CD1c-positive myeloid dendritic cell (primary cell): Measurements from ENCODE around the gene DPEP2NB.
A peak's percentile ranks its signal among the peaks of the same experiment; 100 is the strongest.
"Not testable (repeated sequence)": the region's sequence is repeated elsewhere in the genome, so short reads cannot be mapped to it uniquely, and the experiment has no call there.

Source experiments
- DNase-seq: peaks from one replicate; pipeline ENCODE4 v3.0.0-alpha.2; 2016; ENCODE audit errors: extremely low spot score

The DPEP2NB gene

GRCh38 chr16:68015681-68016080, at the start of gene DPEP2NB:
TSS of gene DPEP2NB (minus strand) at chr16:68015911. CDS start at chr16:68015770, 141 bp downstream.
- no peak for DNase-seq

GRCh38 chr16:68064791-68065365, 49.2 kb upstream of the DPEP2NB start:
- DNase-seq, result peak; percentile 73

DNA sequence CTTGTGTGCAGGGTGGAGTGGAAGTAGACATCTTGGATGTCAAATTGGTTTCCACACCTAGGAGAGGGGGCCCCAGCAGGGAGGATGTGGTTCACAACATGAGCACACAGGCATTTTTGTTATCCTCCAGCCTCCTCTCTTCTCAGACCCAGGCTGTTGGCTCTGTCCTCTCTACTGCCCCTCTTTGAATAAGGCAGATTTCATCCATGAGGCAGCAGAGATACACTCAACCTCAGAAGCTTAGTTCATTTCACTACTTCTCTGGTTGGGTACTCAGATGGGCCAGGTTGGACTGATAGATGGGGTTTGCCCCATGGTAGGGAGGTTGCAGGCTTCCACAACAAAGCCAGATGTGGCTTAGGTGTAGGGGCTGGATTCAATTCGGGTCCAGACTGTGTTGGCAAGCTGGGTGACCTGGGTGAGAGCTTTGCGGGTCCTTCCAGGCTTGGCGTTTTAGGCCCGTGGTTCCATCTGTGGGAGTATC, 47.2 kb upstream of the DPEP2NB start:
- no peak for DNase-seq

DNA sequence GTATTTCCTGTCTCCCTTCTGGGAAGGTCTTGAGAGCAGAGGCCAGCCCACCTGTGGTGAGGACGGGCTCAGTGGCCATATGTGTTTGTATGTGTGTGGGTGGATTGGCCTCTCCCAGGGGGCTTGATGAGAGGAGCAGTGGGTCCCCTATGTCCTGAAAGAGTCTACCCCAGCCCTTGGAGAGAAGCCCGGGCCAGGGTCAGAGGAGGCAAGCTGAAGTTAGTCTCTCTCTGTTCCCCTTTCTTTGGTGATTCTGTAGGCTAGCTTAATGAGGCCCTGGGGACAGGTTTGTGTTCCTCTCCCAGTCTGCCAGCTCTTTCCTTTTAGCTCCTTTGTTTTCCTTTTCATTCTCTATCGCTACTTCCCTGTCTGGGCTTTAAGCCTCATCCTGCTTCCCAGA, 45.7 kb upstream of the DPEP2NB start:
- DNase-seq, result peak; percentile 30

- no peak for DNase-seq
These were observed 44.1 kb upstream of the DPEP2NB start for GRCh38 chr16:68059804-68060203.

- no peak for DNase-seq
These were observed 39.7 kb upstream of the DPEP2NB start for GRCh38 chr16:68055395-68055794.

- peak; percentile 23 for DNase-seq
These were observed 33.7 kb upstream of the DPEP2NB start for GRCh38 chr16:68049449-68049848.

DNA sequence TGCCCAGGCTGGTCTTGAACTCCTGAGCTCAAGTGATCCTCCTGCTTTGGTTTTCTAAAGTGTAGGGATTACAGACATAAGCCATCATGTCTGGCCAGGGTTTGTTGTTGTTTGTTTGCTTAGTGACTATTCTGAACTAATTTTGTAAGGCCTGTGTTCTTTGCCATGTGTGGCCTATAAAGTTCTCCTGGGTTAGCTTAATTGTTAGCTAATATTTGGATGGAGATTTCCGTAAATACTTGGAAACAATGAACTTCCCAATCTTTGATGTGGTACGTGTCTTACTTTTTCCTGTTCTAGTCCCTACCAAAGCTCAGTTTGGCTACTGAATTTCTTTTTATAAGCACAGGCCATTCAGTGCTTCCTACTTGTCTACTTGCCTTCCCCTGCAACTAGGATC, 32.3 kb upstream of the DPEP2NB start:
- DNase-seq, result no peak

DNA sequence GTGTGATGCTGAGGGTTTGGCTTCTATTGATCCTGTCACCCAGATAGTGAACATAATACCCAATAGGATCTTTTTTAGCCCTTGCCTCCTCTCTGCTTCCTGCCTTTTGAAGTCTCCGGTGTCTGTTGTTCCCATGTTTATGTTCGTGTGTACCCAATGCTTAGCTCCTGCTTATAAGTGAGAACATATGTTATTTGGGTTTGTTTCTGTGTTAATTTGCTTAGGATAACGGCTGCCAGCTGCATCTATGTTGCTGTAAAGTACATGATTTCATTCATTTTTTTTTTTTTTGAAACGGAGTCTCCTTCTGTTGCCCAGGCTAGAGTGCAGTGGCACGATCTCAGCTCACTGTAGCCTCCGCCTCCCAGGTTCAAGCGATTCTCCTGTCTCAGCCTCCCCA, 30.4 kb upstream of the DPEP2NB start:
- no peak for DNase-seq

- DNase-seq, result peak; percentile 42
These were observed 26.1 kb upstream of the DPEP2NB start for GRCh38 chr16:68041783-68042182.

DNA sequence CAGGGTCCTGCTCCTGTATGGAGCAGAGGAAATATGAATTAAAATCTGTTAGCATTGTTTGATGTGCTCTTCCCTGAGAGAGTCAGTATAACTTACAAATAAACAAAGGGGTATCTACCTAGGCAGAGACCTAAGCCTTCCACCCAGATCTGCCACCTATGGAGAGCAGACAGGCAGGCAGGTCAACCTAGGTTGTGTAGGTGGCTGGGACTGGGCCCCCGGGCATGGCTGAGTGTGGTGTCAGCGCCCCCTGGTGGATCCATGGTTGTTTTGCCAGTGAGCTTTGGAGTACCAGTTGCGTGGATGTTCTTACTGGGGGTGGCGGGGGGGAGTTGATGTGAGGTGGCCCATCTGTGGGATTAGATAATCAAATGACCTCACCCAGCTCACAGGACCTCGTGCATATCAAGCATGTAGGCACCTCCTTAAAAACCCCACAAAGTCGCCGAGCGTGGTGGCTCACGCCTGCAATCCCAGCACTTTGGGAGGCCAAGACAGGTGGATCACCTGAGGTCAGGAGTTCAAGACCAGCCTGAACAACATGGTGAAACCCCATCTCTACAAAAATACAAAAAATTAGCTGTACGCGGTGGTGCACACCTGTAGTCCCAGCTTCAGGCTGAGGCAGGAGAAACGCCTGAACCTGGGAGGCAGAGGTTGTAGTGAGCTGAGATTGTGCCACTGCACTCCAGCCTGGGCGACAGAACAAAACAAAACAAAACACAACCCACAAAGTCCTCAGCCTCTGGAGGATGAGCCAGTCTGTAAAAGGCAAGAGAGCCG, 25.0 kb upstream of the DPEP2NB start:
- DNase-seq, result peak; percentile 85

DNA sequence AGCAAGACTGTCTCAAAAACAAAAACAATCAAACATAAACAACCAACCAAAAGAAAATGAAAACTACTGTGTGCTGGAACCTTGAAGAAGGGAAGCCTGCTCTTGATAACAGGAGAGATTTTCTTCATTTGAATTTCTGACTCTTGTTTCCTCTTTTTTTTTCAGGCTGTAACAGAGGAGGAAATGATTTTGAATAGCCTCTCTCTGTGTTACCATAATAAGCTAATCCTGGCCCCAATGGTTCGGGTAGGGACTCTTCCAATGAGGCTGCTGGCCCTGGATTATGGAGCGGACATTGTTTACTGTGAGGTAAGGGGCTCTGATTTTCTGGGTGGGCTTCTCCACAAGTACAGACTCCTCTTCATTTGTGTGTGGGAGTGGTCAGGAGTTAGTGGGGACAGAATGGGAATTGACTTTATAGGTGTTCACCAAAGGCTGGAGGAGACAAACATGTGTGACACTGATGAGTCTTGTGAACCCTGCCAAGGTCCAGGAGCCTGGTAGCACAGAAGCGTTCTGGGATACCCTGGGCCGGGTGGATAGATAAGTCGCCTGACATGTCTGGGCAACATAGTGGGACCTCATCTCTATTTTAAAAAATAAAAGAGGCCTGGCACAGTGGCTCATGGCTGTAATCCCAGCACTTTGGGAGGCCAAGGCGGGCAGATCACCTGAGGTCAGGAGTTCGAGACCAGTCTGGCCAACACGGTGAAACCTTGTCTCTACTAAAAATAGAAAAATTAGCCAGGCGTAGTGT, 22.3 kb upstream of the DPEP2NB start:
- DNase-seq, result peak; percentile 46

GRCh38 chr16:68035227-68035626, 19.5 kb upstream of the DPEP2NB start:
- DNase-seq, result no peak

- no peak for DNase-seq
These were observed 17.4 kb upstream of the DPEP2NB start for GRCh38 chr16:68033101-68033500.

- DNase-seq, result no peak
These were observed 16.2 kb upstream of the DPEP2NB start for GRCh38 chr16:68031951-68032350.

DNA sequence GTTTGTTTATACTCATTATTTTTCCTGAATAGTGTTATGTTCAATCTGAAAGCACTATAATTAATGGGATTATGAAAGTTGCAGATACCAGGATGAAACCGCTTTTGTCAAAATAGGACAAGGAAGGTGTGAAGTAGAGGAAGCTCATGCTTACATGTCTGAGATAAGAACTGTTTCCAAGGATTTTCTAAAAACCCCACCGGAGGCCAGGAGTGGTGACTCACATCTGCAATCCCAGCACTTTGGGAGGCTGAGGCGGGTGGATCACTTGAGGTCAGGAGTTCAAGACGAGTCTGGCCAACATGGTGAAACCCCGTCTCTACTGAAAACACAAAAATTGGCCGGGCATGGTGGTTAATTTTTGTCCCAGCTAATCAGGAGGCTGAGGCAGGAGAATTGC, 14.4 kb upstream of the DPEP2NB start:
- not testable (repeated sequence) for DNase-seq

DNA sequence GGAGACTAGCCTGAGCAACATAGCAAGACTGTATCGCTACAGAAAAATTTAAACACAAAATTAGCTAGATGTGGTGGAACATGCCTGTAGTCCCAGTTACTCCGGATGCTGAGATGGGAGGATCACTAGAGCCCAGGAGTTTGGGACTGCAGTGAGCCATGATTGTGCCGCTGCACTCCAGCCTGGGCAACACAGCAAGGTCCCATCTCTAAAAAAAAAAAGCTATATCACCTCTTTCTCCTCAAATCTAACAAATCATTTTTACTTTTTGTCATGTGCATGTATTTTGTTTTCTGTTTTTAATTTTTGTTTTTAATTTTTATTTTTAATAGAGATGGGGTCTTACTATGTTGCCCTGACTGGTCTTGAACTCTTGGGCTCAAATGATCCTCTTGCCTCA, 13.3 kb upstream of the DPEP2NB start:
- no peak for DNase-seq

- DNase-seq, result peak; percentile 97
These were observed 7.2 kb upstream of the DPEP2NB start, which contains the start of the genes DDX28 and DUS2 for GRCh38 chr16:68022728-68023537. TSS of gene DDX28 (minus strand) at chr16:68023232. CDS start at chr16:68023202, 30 bp downstream. TSS of gene DUS2 (plus strand) at chr16:68023284. CDS start at chr16:68038024, 14,740 bp downstream.

- DNase-seq, result no peak
These were observed 6.6 kb upstream of the DPEP2NB start for GRCh38 chr16:68022278-68022727.

- no peak for DNase-seq
These were observed 5.8 kb upstream of the DPEP2NB start for GRCh38 chr16:68021490-68021889.

DNA sequence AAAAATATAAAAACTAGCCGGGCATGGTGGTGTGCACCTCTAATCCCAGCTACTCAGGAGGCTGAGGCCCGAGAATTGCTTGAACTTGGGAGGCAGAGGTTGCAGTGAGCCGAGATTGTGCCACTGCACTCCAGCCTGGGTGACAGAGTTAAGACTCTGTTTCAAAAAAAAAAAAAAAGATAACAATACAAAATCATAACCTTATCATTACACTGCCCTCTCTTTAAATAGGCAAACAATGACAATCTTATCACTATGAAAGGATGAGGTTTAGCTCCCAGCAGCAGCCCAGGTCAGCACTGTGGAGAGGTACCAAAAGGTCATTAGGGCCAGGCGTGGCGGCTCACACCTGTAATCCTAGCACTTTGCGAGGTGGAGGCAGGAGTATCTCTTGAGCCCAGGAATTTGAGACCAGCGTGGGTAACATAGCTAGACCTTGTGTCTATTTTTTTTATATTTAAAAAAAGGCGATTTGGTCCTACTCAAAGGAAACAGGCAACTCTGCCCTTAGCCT, 3.5 kb upstream of the DPEP2NB start:
- DNase-seq, result no peak
